Fibroblast of lung (primary cell): ENCODE data around the gene RIPOR2. TPM values are rescaled to one million over a fixed set of nuclear protein-coding genes. Genes with fewer than 3 reads are reported as not detected.

ENCODE experiments used
- DNase-seq, 2 donors: peaks; one replicate each; pipeline versions ENCODE4 v3.0.0 to v3.0.0-alpha.2; 2010; ENCODE audit warnings: low read depth in 2 of 2
- H2AFZ ChIP-seq: 2 replicates; pipeline ENCODE4 v1.5.1; 2012; ENCODE audit warnings: low read length, control low read depth, inconsistent platforms
- H3K27ac ChIP-seq: 2 replicates; pipeline ENCODE4 v1.5.1; 2011; ENCODE audit warnings: low read length, control low read depth; ENCODE audit not compliant: insufficient read depth
- H3K27me3 ChIP-seq: 2 replicates; pipeline ENCODE4 v1.5.1; 2011; ENCODE audit warnings: mild to moderate bottlenecking, low read length; ENCODE audit not compliant: control insufficient read depth, insufficient read depth
- H3K36me3 ChIP-seq: 2 replicates; pipeline ENCODE4 v1.5.1; 2011; ENCODE audit warnings: low read length; ENCODE audit not compliant: control insufficient read depth, insufficient read depth
- H3K4me1 ChIP-seq: 2 replicates; pipeline ENCODE4 v1.5.1; 2011; ENCODE audit warnings: low read length; ENCODE audit not compliant: control insufficient read depth, insufficient read depth; ENCODE audit errors: extremely low read depth
- H3K4me2 ChIP-seq: 2 replicates; pipeline ENCODE4 v1.5.1; 2011; ENCODE audit warnings: low read length, control low read depth; ENCODE audit not compliant: insufficient read depth; ENCODE audit errors: extremely low read depth
- H3K4me3 ChIP-seq, 4 experiments: fragments of 200-600 bp in 1 of 4; sonication (generic) in 1 of 4; replicated peaks in 1 of 4; 2 replicates each; pipeline ENCODE4 v1.5.1; 2011 to 2016; ENCODE audit warnings: low read length in 4 of 4, low read depth in 3 of 4, mild to moderate bottlenecking in 3 of 4, control low read depth in 2 of 4, inconsistent platforms in 1 of 4, mixed read lengths in 1 of 4; ENCODE audit not compliant: insufficient read depth in 1 of 4; ENCODE audit errors: control extremely low read depth in 1 of 4
- H3K79me2 ChIP-seq: 2 replicates; pipeline ENCODE4 v1.5.1; 2012; ENCODE audit warnings: mild to moderate bottlenecking, low read length, inconsistent platforms; ENCODE audit not compliant: control insufficient read depth, insufficient read depth
- H3K9ac ChIP-seq: 2 replicates; pipeline ENCODE4 v1.5.1; 2011; ENCODE audit warnings: mild to moderate bottlenecking, low read length, control low read depth; ENCODE audit not compliant: insufficient read depth
- H3K9me3 ChIP-seq: 2 replicates; pipeline ENCODE4 v1.5.1; 2012; ENCODE audit warnings: low read depth, low read length; ENCODE audit not compliant: control insufficient read depth, insufficient read depth
- H4K20me1 ChIP-seq: 2 replicates; pipeline ENCODE4 v1.5.1; 2011; ENCODE audit warnings: low read length; ENCODE audit not compliant: control insufficient read depth, insufficient read depth; ENCODE audit errors: extremely low read depth
- CTCF ChIP-seq, 2 donors: IDR thresholded peaks in 1 of 2; conservative IDR thresholded peaks in 1 of 2; 1 replicate in 1 of 2; 2 replicates in 1 of 2; pipeline ENCODE4 v1.5.1; 2011 to 2012; ENCODE audit warnings: low read length in 2 of 2, control low read depth in 1 of 2, inconsistent platforms in 1 of 2, low read depth in 1 of 2, mild to moderate bottlenecking in 1 of 2
- EZH2 ChIP-seq: IDR thresholded peaks from 2 replicates; pipeline ENCODE4 v1.5.1; 2012; ENCODE audit warnings: low read length, control low read depth, mild to moderate bottlenecking; ENCODE audit errors: missing control alignments
- polyA plus RNA-seq, 2 donors: library from polyadenylated mRNA; depleted of rRNA in 1 of 2; stranded (reverse) in 1 of 2; unstranded in 1 of 2; fragments of >200 nt; gene quantifications; 2 replicates each; pipeline ENCODE4 v1.2.1, GENCODE V29; 2011 to 2012; ENCODE audit warnings: missing spikeins in 1 of 2
- total RNA-seq: library from RNA; depleted of rRNA; stranded (reverse); fragments of >200 nt; gene quantifications from 2 replicates; pipeline ENCODE4 v1.2.1, GENCODE V29; 2014

Gene RIPOR2
- total and polyA plus RNA-seq, 2 donors (not counting 1 experiment from before 2014, with no cell fraction given): 3.5 to 3.6 TPM

- no peak for TF ChIP-seq EZH2
- TF ChIP-seq CTCF (conservative IDR thresholded peaks at IDR 0.05 in 1 of 2, IDR thresholded peaks at IDR 0.05 in 1 of 2; ENCODE audit: low read depth in 1 of 2, low read length in 2 of 2): no peak
- Histone ChIP-seq H4K20me1 (no peaks in the 10 kb centered on the region), H3K9ac (no peak overlapping the region), H3K4me3 (no peak overlapping the region), H3K27ac (no peak overlapping the region), H3K9me3 (no peaks in the 10 kb centered on the region), H3K4me2 (no peak overlapping the region), H3K79me2 (no peaks in the 10 kb centered on the region), H3K27me3 (no peaks in the 10 kb centered on the region), H3K36me3 (peaks cover 1% of the 10 kb centered on the region), H2AFZ (no peak overlapping the region), H3K4me1 (no peaks in the 10 kb centered on the region)
- DNase-seq: no peak
Measured at GRCh38 chr6:24861934-24862333, 73.8 kb downstream of the RIPOR2 start.

GRCh38 chr6:24859608-24860200, 76.1 kb downstream of the RIPOR2 start:
- Histone ChIP-seq H3K9me3 (no peaks in the 10 kb centered on the region), H2AFZ (no peak overlapping the region), H3K36me3 (peaks cover 1% of the 10 kb centered on the region), H3K27me3 (no peaks in the 10 kb centered on the region), H3K4me3 (no peak overlapping the region), H3K4me1 (peaks cover 5% of the 10 kb centered on the region), H3K4me2 (no peak overlapping the region), H3K27ac (no peak overlapping the region), H3K9ac (no peak overlapping the region), H4K20me1 (no peaks in the 10 kb centered on the region), H3K79me2 (no peaks in the 10 kb centered on the region)
- no peak for DNase-seq
- TF ChIP-seq EZH2: no peak
- no peak for TF ChIP-seq CTCF (conservative IDR thresholded peaks at IDR 0.05 in 1 of 2, IDR thresholded peaks at IDR 0.05 in 1 of 2; ENCODE audit: low read depth in 1 of 2, low read length in 2 of 2)

- Histone ChIP-seq H3K4me3 (no peak overlapping the region), H3K36me3 (peaks cover 1% of the 10 kb centered on the region), H3K27me3 (no peaks in the 10 kb centered on the region), H3K9me3 (no peaks in the 10 kb centered on the region), H2AFZ (no peak overlapping the region), H3K79me2 (no peaks in the 10 kb centered on the region), H3K9ac (no peak overlapping the region), H3K4me1 (peaks cover 5% of the 10 kb centered on the region), H4K20me1 (no peaks in the 10 kb centered on the region), H3K4me2 (no peak overlapping the region), H3K27ac (no peak overlapping the region)
- no peak for DNase-seq
- TF ChIP-seq EZH2 (no peak), CTCF (conservative IDR thresholded peaks at IDR 0.05 in 1 of 2, IDR thresholded peaks at IDR 0.05 in 1 of 2; ENCODE audit: low read depth in 1 of 2, low read length in 2 of 2) (no peak)
Measured at GRCh38 chr6:24859132-24859531, 76.6 kb downstream of the RIPOR2 start.
